Osteoblast (primary cell): ENCODE measurements around the gene COMMD8. TPM values are rescaled to one million over a fixed set of nuclear protein-coding genes. Genes with fewer than 3 reads are reported as not detected.

Experiments used
- DNase-seq: peaks from one replicate; pipeline ENCODE4 v3.0.0; 2011; ENCODE audit warnings: low spot score, mixed read lengths; ENCODE audit not compliant: insufficient read length; ENCODE audit errors: missing footprints
- H2AFZ ChIP-seq: 2 replicates; pipeline ENCODE4 v1.6.0; 2011; ENCODE audit warnings: mild to moderate bottlenecking, low read length
- H3K27ac ChIP-seq: 2 replicates; pipeline ENCODE4 v1.5.1; 2011; ENCODE audit warnings: mild to moderate bottlenecking, low read depth, low read length, moderate library complexity
- H3K27me3 ChIP-seq: 2 replicates; pipeline ENCODE4 v1.6.0; 2012; ENCODE audit warnings: mild to moderate bottlenecking, control low read depth, inconsistent platforms, low read length, moderate library complexity; ENCODE audit not compliant: insufficient read depth
- H3K36me3 ChIP-seq: 2 replicates; pipeline ENCODE4 v1.5.1; 2011; ENCODE audit warnings: mild to moderate bottlenecking, low read length, control low read depth, moderate library complexity; ENCODE audit not compliant: insufficient read depth
- H3K4me1 ChIP-seq: 2 replicates; pipeline ENCODE4 v1.5.1; 2011; ENCODE audit warnings: mild to moderate bottlenecking, low read length, control low read depth, moderate library complexity; ENCODE audit not compliant: insufficient read depth
- H3K4me2 ChIP-seq: 2 replicates; pipeline ENCODE4 v1.6.0; 2011; ENCODE audit warnings: mild to moderate bottlenecking, low read length; ENCODE audit not compliant: insufficient read depth
- H3K4me3 ChIP-seq: fragments of 200-600 bp; sonication (generic); 3 replicates; pipeline ENCODE4 v1.5.1; 2012; ENCODE audit warnings: mild to moderate bottlenecking, low read length, inconsistent platforms; ENCODE audit not compliant: insufficient read depth
- H3K79me2 ChIP-seq: 2 replicates; pipeline ENCODE4 v1.6.0; 2012; ENCODE audit warnings: mild to moderate bottlenecking, low read length, control low read depth, inconsistent platforms; ENCODE audit not compliant: insufficient read depth
- H3K9me3 ChIP-seq: 2 replicates; pipeline ENCODE4 v1.5.1; 2011; ENCODE audit warnings: low read depth, low read length, control low read depth
- H4K20me1 ChIP-seq: 2 replicates; pipeline ENCODE4 v1.6.0; 2012; ENCODE audit warnings: mild to moderate bottlenecking, low read length, control low read depth; ENCODE audit not compliant: insufficient read depth
- CTCF ChIP-seq: IDR thresholded peaks from 2 replicates; pipeline ENCODE4 v1.5.1; 2011; ENCODE audit warnings: mild to moderate bottlenecking, low read depth, low read length, moderate library complexity; ENCODE audit errors: extremely low read depth
- total RNA-seq: library from RNA; depleted of rRNA; stranded (reverse); fragments of >200 nt; gene quantifications from 2 replicates; pipeline ENCODE4 v1.2.3, GENCODE V29; 2012

The COMMD8 gene
- total RNA-seq, 1 donor, result 30.8 TPM

DNA sequence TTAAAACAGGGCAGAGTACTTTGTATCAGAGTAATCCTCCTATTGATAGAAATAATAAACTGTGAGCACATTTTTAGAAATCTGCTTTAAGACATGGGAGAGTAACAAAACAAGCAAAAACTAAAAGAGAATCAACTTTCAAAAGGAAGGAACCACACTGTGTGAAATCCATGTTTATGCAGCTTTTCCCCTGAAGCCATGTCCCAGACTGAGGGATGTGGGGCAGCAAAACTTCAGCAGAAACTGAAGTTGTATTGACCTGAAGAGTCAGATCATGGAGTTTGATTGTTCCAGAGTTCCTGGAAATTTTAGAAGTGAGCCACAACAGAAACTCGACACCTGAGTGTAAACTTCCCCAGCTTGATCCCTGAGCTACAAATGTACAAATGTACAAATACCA, 53.2 kb downstream of the COMMD8 start:
- Histone ChIP-seq H4K20me1 (no peaks in the 10 kb centered on the region), H3K27ac (no peak overlapping the region), H3K4me2 (no peak overlapping the region), H2AFZ (no peak overlapping the region), H3K9me3 (no peaks in the 10 kb centered on the region), H3K4me3 (no peak overlapping the region), H3K36me3 (no peaks in the 10 kb centered on the region), H3K27me3 (peaks cover 5% of the 10 kb centered on the region), H3K4me1 (no peaks in the 10 kb centered on the region), H3K79me2 (no peaks in the 10 kb centered on the region)
- DNase-seq, result no peak
- TF ChIP-seq CTCF, result no peak

DNA sequence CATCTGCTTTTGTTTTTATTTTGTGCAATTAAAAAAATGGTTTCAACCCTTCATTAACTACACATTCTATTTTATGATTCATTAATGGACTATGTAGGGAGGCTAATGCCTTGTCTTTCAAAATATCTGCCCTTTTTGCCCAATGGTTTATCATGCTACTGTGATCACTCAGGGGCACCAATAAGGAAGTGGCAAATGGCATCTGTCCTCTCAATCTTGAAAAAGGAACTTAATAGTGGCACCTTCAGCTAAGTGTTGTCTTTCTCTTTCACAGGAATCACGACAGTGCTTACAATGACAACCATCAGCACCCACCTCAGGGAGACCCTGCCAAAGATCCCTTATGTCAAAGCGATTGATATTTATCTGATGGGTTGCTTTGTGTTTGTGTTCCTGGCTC, 57.1 kb downstream of the COMMD8 start:
- Histone ChIP-seq H4K20me1 (no peaks in the 10 kb centered on the region), H2AFZ (no peak overlapping the region), H3K4me3 (no peak overlapping the region), H3K4me1 (no peaks in the 10 kb centered on the region), H3K27me3 (no peaks in the 10 kb centered on the region), H3K4me2 (no peak overlapping the region), H3K36me3 (no peaks in the 10 kb centered on the region), H3K27ac (no peak overlapping the region), H3K79me2 (no peaks in the 10 kb centered on the region), H3K9me3 (no peaks in the 10 kb centered on the region)
- TF ChIP-seq CTCF, result no peak
- DNase-seq, result no peak

Other genes with a start within 250 kb of the COMMD8 start
- gene ATP10D, start 21.6 kb upstream of the COMMD8 start, total RNA-seq, result 49.8 and 51.8 TPM in 2 replicates